Measurements from ENCODE around the gene CITED4. TPM values are rescaled to one million over a fixed set of nuclear protein-coding genes. Genes with fewer than 3 reads are reported as not detected.

The CITED4 gene
- total RNA-seq, 1 donor from 2014 or later, result 3.6 TPM

GRCh38 chr1:40906781-40907400 lies 44.7 kb upstream of the CITED4 start:
- H3K9me3 Mint-ChIP-seq (ENCODE audit: unreplicated experiment), result no peaks in the 10 kb centered on the region
- H3K4me1 Mint-ChIP-seq (ENCODE audit: unreplicated experiment), result peaks cover 6% of the 10 kb centered on the region
- no peak for DNase-seq (ENCODE audit: low spot score)
- TF ChIP-seq CTCF (IDR thresholded peaks at IDR 0.05; ENCODE audit: unreplicated experiment), result no peak
- H3K36me3 Mint-ChIP-seq (ENCODE audit: low read depth, unreplicated experiment), result no peaks in the 10 kb centered on the region
- H3K27me3 Mint-ChIP-seq (ENCODE audit: unreplicated experiment), result no peaks in the 10 kb centered on the region
- no peak overlapping the region for H3K27ac Mint-ChIP-seq (ENCODE audit: unreplicated experiment)
- H3K4me3 Mint-ChIP-seq (ENCODE audit: unreplicated experiment), result no peak overlapping the region

- no peaks in the 10 kb centered on the region for H3K9me3 Mint-ChIP-seq (ENCODE audit: unreplicated experiment)
These were observed 42.9 kb upstream of the CITED4 start for GRCh38 chr1:40905061-40905460.

GRCh38 chr1:40903106-40903505 lies 40.9 kb upstream of the CITED4 start:
- peaks cover 3% of the 10 kb centered on the region for H3K4me1 Mint-ChIP-seq (ENCODE audit: unreplicated experiment)
- no peak for DNase-seq (ENCODE audit: low spot score)
- TF ChIP-seq CTCF (IDR thresholded peaks at IDR 0.05; ENCODE audit: unreplicated experiment), result no peak
- no peaks in the 10 kb centered on the region for H3K36me3 Mint-ChIP-seq (ENCODE audit: low read depth, unreplicated experiment)
- H3K9me3 Mint-ChIP-seq (ENCODE audit: unreplicated experiment), result no peaks in the 10 kb centered on the region
- no peak overlapping the region for H3K27ac Mint-ChIP-seq (ENCODE audit: unreplicated experiment)
- no peak overlapping the region for H3K4me3 Mint-ChIP-seq (ENCODE audit: unreplicated experiment)
- H3K27me3 Mint-ChIP-seq (ENCODE audit: unreplicated experiment), result no peaks in the 10 kb centered on the region

More at GRCh38 chr1:40905061-40905460, 42.9 kb upstream of the CITED4 start:
- Mint-ChIP-seq H3K27ac (ENCODE audit: unreplicated experiment) (no peak overlapping the region), H3K36me3 (ENCODE audit: low read depth, unreplicated experiment) (no peaks in the 10 kb centered on the region), H3K4me1 (ENCODE audit: unreplicated experiment) (peaks cover 6% of the 10 kb centered on the region), H3K4me3 (ENCODE audit: unreplicated experiment) (no peak overlapping the region), H3K27me3 (ENCODE audit: unreplicated experiment) (no peaks in the 10 kb centered on the region)
- TF ChIP-seq CTCF (IDR thresholded peaks at IDR 0.05; ENCODE audit: unreplicated experiment), result no peak
- no peak for DNase-seq (ENCODE audit: low spot score)

GRCh38 chr1:40901886-40902852 lies 40.0 kb upstream of the CITED4 start:
- no peaks in the 10 kb centered on the region for H3K36me3 Mint-ChIP-seq (ENCODE audit: low read depth, unreplicated experiment)
- H3K4me1 Mint-ChIP-seq (ENCODE audit: unreplicated experiment), result peaks cover 6% of the 10 kb centered on the region
- H3K27me3 Mint-ChIP-seq (ENCODE audit: unreplicated experiment), result no peaks in the 10 kb centered on the region
- H3K27ac Mint-ChIP-seq (ENCODE audit: unreplicated experiment), result no peak overlapping the region
- no peak for DNase-seq (ENCODE audit: low spot score)
- H3K9me3 Mint-ChIP-seq (ENCODE audit: unreplicated experiment), result no peaks in the 10 kb centered on the region
- H3K4me3 Mint-ChIP-seq (ENCODE audit: unreplicated experiment), result no peak overlapping the region
- TF ChIP-seq CTCF (IDR thresholded peaks at IDR 0.05; ENCODE audit: unreplicated experiment), result no peak

Measured in endothelial cell (in vitro differentiated cells).